OCI-LY3 (cell line): ENCODE results near the gene CABP5.

ENCODE experiments used
- EZH2phosphoT487 ChIP-seq: fragments of 200-600 bp; shearing (Covaris generic); IDR thresholded peaks from 2 replicates; pipeline ENCODE4 v1.6.1; 2018; ENCODE audit warnings: antibody characterized with exemption, mixed run types, low read depth
- TF ChIP-seq, protein P1 (sequence below): fragments of 200-600, 300-600 bp; sonication (generic); IDR thresholded peaks from 2 replicates; pipeline ENCODE4 v1.5.1; 2014; ENCODE audit warnings: antibody characterized with exemption, low read length, low read depth

DNA sequence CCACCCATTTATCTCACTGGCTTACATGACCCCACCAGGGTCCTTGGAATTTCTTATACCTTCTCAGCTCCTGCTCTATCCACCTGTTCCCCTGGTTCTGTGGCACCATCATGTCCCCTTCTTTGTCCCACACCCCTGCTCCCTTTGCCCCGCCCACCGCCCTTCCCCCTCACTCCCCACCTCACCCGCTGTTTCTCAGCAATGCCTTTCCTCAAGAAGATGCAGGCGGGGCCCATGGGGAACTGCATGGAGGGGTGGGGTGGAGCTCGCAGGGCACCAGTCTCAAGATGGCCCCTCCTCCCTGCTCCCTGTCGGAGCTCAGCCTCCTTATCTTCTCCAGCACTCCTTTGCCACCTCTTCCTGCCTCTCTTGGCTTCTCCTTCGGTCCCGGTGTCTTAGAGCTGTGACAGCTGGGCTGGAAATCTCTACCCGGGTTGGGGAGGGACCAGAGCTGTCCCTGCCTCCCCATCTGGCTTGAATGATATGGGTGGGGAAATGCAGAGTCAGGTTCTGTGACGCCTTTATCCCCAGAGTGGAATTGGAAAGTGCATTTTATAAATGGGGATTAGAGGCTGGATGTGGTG, at the start of gene CABP5:
- TF ChIP-seq, protein P1, sequence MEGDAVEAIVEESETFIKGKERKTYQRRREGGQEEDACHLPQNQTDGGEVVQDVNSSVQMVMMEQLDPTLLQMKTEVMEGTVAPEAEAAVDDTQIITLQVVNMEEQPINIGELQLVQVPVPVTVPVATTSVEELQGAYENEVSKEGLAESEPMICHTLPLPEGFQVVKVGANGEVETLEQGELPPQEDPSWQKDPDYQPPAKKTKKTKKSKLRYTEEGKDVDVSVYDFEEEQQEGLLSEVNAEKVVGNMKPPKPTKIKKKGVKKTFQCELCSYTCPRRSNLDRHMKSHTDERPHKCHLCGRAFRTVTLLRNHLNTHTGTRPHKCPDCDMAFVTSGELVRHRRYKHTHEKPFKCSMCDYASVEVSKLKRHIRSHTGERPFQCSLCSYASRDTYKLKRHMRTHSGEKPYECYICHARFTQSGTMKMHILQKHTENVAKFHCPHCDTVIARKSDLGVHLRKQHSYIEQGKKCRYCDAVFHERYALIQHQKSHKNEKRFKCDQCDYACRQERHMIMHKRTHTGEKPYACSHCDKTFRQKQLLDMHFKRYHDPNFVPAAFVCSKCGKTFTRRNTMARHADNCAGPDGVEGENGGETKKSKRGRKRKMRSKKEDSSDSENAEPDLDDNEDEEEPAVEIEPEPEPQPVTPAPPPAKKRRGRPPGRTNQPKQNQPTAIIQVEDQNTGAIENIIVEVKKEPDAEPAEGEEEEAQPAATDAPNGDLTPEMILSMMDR: no peak
- no peak for TF ChIP-seq EZH2phosphoT487
